DMS153 treated with DMSO at 0.1 percent for 48 hours (cell line): ENCODE results near the gene CNKSR3.

Source experiments
- DNase-seq: peaks from one replicate; lab custom pipeline; 2025; ENCODE audit not compliant: unreplicated experiment; lab: John Stamatoyannopoulos, UW

The CNKSR3 gene

DNA sequence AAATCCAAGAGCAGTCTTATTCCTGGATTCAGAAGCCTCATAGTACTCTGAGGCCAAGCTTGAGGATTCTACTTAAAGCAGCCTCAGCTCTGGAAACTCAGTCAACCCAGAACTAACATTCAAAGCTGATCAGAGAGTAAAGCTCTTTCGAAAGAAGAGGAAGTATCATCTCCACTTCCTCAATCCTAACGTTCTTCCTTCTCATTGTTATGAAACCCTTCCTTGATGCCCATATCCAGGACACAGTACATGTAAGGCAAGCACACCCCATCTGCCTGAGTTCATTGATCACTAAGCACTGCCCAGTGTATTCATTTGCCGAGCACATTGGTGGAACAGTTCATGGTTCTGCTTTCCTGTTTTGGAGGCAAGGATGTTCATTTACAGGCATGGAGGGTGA, 153.8 kb downstream of the CNKSR3 start, which contains the start of gene IPCEF1:
TSS of gene IPCEF1 (minus strand) at position 114 of the 400 bp plus-strand sequence. CDS start 90,856 bp downstream, outside the sequence.
- no peak for DNase-seq

DNA sequence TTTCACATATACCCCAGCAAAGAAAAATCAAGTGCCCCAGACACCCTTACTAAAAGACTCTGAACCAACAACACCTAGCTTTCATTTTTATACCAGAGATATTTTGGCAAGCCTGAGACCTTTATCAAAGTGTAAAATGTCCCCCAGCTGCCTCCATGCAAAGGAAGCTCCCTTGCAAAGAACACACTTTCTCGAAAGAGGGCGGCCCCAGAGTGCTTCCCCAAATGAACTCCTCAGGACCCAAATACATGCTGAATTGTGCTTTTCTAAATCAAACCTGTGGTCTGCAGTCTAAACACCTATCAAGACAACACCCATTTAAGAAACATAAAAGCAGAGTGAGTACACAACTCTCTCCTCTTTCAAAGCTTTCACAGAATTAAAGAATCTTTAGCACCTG, 154.4 kb downstream of the CNKSR3 start:
- DNase-seq = no peak

DNA sequence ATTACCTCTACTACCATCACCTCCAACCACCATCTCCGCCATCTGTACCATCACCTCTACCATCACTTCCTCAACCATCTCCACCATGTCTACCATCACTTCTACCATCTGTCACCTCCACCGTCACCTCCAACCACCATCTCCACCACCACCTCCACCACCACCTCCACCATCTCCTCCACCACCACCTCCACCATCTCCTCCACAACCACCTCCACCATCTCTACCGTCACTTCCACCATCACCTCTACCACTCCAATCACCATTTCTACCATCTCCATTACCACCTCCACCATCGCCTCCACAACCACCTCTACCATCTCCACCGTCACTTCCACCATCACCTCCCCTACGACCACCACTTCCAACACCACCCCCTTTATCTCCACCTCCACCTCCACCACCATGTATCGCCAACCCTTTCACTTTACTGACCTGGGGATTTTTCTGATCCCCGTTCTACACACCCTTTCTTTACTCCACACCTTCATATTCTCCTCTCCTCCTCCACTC, 156.2 kb downstream of the CNKSR3 start:
- no peak for DNase-seq

DNA sequence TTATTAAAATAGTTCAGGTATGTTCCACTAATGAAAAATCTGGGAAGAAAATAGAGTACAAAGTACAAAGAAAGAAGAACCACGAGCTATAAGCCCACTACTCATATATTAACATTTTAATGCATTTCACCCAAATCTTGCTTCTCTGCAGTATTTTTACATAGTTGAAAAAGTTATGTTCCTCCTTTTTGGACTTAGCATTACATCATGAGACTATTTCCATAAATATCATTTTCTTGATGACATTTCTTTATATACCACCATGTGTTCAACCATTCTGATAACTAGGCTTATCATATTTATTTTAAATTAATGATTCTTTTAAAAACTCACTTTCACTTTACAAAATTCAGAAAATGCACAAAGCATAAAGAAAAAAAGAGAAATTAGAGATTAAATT, 156.9 kb downstream of the CNKSR3 start:
- DNase-seq = no peak

DNA sequence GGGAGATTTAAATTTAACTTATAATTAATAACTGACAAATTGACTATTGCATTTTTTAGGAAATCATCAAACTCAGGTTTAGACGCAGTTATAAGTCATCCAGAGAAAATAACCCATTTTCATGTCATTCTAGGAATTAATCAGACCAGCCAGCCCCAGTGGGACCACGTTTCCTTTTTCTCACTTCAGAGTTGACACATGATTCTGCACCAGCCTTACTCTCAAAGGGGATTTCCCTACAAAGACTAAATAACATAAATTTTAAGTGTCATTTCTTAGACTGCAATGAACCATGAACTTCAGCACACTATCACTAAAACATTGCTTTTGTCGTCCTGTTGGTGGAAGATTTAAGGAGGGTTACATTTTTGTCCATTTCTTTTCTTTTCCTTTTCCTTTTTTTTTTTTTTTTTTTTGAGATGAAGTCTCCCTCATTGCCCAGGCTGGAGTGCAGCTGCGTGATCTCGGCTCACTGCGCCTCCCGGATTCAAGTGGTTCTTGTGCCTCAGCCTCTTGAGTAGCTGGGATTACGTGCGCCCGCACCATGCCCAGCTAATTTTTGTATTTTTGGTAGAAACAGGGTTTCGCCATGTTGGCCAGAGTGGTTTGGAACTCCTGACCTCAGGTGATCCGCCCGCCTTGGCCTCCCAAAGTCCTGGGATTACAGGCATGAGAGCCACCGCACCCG, 157.4 kb downstream of the CNKSR3 start:
- DNase-seq = no peak

- DNase-seq = no peak
These were observed 160.2 kb downstream of the CNKSR3 start for GRCh38 chr6:154350293-154350692.

DNA sequence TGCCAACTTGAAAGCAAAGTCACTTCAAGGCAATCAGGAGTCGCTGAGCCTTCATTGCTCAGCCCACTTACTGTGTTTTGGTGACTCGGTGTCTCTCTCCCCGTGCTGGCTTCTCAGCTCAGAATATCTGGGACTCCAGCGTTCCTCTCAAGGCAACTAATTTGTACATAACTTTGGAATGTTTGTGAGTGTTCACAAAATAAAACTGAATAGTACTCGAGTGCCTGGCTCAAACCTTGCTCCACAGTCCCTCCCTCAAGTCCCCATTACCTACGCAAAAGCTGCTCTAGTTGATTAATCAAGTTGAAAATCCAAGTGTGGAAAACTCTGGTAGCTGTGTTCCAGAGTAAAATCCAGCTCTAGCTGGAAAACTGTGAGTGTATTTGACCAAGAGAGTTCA, 162.5 kb downstream of the CNKSR3 start:
- no peak for DNase-seq

DNA sequence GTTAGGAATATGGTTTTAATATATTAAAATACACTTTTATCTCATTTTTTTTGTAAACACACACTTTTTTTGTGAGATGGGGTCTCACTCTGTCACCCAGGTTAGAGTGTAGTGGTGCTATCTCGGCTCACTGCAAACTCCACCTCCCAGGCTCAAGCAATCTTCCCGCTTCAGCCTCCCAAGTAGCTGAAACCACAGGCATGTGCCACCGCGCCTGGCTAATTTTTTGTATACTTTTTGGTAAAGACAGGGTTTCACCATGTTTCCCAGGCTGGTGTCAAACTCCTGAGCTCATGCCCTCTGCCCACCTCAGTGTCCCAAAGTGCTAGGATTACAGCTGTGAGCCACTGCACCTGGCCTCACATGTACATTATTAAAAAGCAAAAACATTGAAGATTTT, 164.7 kb downstream of the CNKSR3 start:
- DNase-seq = no peak

GRCh38 chr6:154343473-154344308, 166.8 kb downstream of the CNKSR3 start:
- DNase-seq = peak; percentile 40

GRCh38 chr6:154341871-154342270, 168.6 kb downstream of the CNKSR3 start:
- no peak for DNase-seq

DNA sequence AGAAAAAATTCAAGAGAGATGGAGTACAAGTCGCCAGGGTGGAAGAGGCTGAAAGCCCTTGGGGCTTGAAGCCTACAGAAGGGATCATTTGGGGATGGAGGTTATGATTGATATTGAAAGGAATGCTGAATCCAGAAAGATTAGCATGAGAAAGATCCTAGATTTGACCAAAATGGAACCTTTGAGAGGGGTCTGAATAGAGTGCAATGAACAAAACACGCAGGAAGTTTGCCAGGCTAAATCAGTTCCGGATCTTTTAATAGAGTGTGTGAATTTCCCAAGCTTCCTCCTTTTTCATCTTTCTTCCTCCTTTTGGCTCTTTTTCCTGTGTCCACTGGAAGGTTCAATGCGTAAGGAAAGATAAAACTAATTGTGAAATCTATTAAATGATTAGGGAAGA, 169.1 kb downstream of the CNKSR3 start:
- no peak for DNase-seq
